ENCODE results near the gene CCDC40. TPM values are rescaled to one million over a fixed set of nuclear protein-coding genes. Genes with fewer than 3 reads are reported as not detected.
A peak's percentile ranks its signal among the peaks of the same experiment; 100 is the strongest.

The CCDC40 gene
- total and polyA plus RNA-seq, 2 of the 13 experiments (the other 11 are each of a cell fraction or from before 2014, with no cell fraction given) = 4.1 to 5.5 TPM

DNA sequence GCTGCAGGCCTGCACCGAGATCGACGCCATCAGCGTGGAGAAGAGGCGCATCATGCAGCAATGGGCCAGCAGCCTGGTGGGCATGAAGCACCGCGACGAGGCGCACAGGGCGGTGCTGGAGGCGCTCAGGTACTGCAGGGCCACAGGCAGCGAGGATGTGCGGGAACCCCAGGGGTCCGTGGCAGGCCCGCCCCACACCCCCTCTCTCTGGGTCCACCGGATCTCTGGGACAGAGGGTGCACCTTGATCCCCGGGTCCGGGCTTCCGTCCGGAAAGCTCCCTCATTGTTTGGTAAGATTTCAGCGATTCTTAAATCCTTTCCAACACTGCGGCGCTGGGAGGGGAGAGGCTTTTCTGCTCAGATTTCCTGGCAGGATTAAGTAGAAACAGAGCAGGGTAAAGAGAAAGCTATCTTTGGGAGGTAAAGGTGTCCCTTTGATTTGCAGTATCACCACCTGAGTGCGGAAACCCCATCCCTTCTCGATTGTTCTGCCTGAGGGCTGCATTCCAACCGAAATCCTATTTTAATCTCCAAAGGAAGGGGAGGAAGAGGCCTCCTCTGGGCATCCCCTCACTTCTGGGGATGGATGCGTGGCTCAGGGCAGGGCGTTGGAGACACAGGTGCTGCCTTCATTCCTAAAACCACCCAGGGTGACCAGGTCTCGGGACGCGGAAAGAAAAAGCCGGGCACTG lies 29.2 kb downstream of the CCDC40 start:
- no peak overlapping the region for H3K9ac ChIP-seq (ENCODE audit: insufficient read depth, low read depth, low read length)
- no peak overlapping the region for H3K27ac ChIP-seq (ENCODE audit: extremely low read length, insufficient read depth, low read length)
- H3K4me1 ChIP-seq (ENCODE audit: insufficient read depth, low read length) = peaks cover 52% of the 10 kb centered on the region
- ATAC-seq (peak; percentile 8; the same call in 1 of the 3 replicates), DNase-seq (ENCODE audit: low spot score) (no peak), FAIRE-seq (no peak)
- H3K4me2 ChIP-seq (ENCODE audit: low read depth, low read length) = no peak overlapping the region
- no peaks in the 10 kb centered on the region for H3K9me3 ChIP-seq (ENCODE audit: low read length)
- H4K20me1 ChIP-seq (ENCODE audit: insufficient read depth, low read length) = no peaks in the 10 kb centered on the region
- no peaks in the 10 kb centered on the region for H3K79me2 ChIP-seq (ENCODE audit: insufficient read depth, low read length)
- H3K27me3 ChIP-seq (ENCODE audit: control insufficient read depth in 1 of 2, insufficient read depth in 2 of 2, low read length in 2 of 2) = no peaks in the 10 kb centered on the region
- in situ Hi-C loops (cut with HindIII; ENCODE audit: extremely low pct_ligation_motif_present, low pct_unique_long_range_greater_than_20kb) (no loop called here), intact Hi-C loops (cut with micrococcal nuclease; ENCODE audit: unreplicated experiment) (no loop called here)
- POLR2A ChIA-PET = no interaction called here
- no peak overlapping the region for H2AFZ ChIP-seq (ENCODE audit: low read length)
- BruUV-seq (replicated peaks) = no TSS peak
- CTCF ChIA-PET (ENCODE audit: low intra/inter-chr PET ratio, low total read pairs) = no interaction called here
- WGBS (ENCODE audit: low lambda C conversion rate) = 79% methylated on average over 31 of the region's 32 CpGs
- no peak overlapping the region for H3K4me3 ChIP-seq (replicated peaks in 1 of 3; ENCODE audit: insufficient read depth in 1 of 3, low read depth in 2 of 3, low read length in 3 of 3)
- H3K36me3 ChIP-seq (replicated peaks in 1 of 2; ENCODE audit: control insufficient read depth in 1 of 2, insufficient read depth in 2 of 2, low read length in 2 of 2) = no peaks in the 10 kb centered on the region
- no peak for TF ChIP-seq ZNF431 (CRISPR knock-in tag; IDR thresholded peaks at IDR 0.05; ENCODE audit: borderline replicate concordance, low read depth)
- TF ChIP-seq KDM1A (CRISPR knock-in tag; IDR thresholded peaks at IDR 0.05) = no peak
- TF ChIP-seq MAFF (IDR thresholded peaks at IDR 0.05; ENCODE audit: low read depth, low read length) = no peak
- TF ChIP-seq, protein P1, sequence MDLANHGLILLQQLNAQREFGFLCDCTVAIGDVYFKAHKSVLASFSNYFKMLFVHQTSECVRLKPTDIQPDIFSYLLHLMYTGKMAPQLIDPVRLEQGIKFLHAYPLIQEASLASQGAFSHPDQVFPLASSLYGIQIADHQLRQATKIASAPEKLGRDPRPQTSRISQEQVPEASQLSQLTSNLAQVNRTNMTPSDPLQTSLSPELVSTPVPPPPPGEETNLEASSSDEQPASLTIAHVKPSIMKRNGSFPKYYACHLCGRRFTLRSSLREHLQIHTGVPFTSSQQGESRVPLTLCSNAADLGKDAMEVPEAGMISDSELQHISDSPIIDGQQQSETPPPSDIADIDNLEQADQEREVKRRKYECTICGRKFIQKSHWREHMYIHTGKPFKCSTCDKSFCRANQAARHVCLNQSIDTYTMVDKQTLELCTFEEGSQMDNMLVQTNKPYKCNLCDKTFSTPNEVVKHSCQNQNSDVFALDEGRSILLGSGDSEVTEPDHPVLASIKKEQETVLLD (CRISPR knock-in tag; IDR thresholded peaks at IDR 0.05; ENCODE audit: low read depth) = no peak
- TF ChIP-seq, protein P2, sequence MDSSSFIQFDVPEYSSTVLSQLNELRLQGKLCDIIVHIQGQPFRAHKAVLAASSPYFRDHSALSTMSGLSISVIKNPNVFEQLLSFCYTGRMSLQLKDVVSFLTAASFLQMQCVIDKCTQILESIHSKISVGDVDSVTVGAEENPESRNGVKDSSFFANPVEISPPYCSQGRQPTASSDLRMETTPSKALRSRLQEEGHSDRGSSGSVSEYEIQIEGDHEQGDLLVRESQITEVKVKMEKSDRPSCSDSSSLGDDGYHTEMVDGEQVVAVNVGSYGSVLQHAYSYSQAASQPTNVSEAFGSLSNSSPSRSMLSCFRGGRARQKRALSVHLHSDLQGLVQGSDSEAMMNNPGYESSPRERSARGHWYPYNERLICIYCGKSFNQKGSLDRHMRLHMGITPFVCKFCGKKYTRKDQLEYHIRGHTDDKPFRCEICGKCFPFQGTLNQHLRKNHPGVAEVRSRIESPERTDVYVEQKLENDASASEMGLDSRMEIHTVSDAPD (CRISPR knock-in tag; IDR thresholded peaks at IDR 0.05) = no peak
- TF ChIP-seq GTF3A (CRISPR knock-in tag; conservative IDR thresholded peaks at IDR 0.05) = no peak
- no peak for TF ChIP-seq ZNF282 (IDR thresholded peaks at IDR 0.05; ENCODE audit: partially characterized antibody)
- TF ChIP-seq PRPF4 (IDR thresholded peaks at IDR 0.05; ENCODE audit: low read depth, low read length, poor library complexity, severe bottlenecking) = peak; percentile 27
- no peak for TF ChIP-seq XBP1 (CRISPR knock-in tag; IDR thresholded peaks at IDR 0.05)
- TF ChIP-seq, protein P3, sequence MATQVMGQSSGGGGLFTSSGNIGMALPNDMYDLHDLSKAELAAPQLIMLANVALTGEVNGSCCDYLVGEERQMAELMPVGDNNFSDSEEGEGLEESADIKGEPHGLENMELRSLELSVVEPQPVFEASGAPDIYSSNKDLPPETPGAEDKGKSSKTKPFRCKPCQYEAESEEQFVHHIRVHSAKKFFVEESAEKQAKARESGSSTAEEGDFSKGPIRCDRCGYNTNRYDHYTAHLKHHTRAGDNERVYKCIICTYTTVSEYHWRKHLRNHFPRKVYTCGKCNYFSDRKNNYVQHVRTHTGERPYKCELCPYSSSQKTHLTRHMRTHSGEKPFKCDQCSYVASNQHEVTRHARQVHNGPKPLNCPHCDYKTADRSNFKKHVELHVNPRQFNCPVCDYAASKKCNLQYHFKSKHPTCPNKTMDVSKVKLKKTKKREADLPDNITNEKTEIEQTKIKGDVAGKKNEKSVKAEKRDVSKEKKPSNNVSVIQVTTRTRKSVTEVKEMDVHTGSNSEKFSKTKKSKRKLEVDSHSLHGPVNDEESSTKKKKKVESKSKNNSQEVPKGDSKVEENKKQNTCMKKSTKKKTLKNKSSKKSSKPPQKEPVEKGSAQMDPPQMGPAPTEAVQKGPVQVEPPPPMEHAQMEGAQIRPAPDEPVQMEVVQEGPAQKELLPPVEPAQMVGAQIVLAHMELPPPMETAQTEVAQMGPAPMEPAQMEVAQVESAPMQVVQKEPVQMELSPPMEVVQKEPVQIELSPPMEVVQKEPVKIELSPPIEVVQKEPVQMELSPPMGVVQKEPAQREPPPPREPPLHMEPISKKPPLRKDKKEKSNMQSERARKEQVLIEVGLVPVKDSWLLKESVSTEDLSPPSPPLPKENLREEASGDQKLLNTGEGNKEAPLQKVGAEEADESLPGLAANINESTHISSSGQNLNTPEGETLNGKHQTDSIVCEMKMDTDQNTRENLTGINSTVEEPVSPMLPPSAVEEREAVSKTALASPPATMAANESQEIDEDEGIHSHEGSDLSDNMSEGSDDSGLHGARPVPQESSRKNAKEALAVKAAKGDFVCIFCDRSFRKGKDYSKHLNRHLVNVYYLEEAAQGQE (IDR thresholded peaks at IDR 0.05; ENCODE audit: borderline replicate concordance in 1 of 2, low read depth in 1 of 2, low read length in 2 of 2) = no peak
- TF ChIP-seq ERF (CRISPR knock-in tag; IDR thresholded peaks at IDR 0.05) = no peak
- TF ChIP-seq, protein P4, sequence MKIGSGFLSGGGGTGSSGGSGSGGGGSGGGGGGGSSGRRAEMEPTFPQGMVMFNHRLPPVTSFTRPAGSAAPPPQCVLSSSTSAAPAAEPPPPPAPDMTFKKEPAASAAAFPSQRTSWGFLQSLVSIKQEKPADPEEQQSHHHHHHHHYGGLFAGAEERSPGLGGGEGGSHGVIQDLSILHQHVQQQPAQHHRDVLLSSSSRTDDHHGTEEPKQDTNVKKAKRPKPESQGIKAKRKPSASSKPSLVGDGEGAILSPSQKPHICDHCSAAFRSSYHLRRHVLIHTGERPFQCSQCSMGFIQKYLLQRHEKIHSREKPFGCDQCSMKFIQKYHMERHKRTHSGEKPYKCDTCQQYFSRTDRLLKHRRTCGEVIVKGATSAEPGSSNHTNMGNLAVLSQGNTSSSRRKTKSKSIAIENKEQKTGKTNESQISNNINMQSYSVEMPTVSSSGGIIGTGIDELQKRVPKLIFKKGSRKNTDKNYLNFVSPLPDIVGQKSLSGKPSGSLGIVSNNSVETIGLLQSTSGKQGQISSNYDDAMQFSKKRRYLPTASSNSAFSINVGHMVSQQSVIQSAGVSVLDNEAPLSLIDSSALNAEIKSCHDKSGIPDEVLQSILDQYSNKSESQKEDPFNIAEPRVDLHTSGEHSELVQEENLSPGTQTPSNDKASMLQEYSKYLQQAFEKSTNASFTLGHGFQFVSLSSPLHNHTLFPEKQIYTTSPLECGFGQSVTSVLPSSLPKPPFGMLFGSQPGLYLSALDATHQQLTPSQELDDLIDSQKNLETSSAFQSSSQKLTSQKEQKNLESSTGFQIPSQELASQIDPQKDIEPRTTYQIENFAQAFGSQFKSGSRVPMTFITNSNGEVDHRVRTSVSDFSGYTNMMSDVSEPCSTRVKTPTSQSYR (CRISPR knock-in tag; IDR thresholded peaks at IDR 0.05; ENCODE audit: borderline replicate concordance) = no peak
- TF ChIP-seq ZNF768 (CRISPR knock-in tag; IDR thresholded peaks at IDR 0.05) = peak; percentile 23; the same call in 1 of the 2 replicates
- no peak for TF ChIP-seq ZNF879 (CRISPR knock-in tag; IDR thresholded peaks at IDR 0.05)
- TF ChIP-seq CBX5 (CRISPR knock-in tag; IDR thresholded peaks at IDR 0.05; ENCODE audit: borderline replicate concordance) = no peak
- peak; percentile 58; the same call in 1 of the 2 replicates for TF ChIP-seq ZBTB38 (CRISPR knock-in tag; IDR thresholded peaks at IDR 0.05)
